ENCODE data around the gene IL5RA.

DNA sequence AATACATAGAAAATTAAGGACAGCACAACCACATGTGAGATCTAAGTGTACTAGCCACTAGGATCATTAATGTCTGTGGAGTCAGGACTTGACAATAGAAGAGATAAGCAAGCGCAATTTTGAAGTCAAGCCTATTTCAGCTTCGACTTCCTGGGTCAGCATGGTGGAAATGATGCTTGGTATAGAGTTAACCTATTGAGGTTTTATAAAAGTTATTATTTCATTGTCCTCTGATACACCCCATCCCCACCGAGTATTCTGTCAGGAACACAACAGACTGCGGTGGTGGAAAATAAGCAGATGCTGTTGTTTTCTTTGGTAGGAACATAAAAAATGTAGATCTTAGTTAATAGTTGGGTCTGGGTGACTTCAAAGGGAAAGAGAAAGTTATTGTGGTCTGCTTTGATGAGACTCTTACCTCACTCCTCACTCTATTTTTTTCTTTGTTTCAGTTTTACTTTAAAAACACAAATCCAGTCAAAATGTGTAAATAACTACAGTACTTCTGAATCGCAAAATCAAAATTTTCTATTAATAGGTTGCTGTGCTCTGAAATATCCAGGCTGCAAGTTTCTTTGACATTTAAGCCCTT, 82.1 kb downstream of the IL5RA start:
- TF ChIP-seq, protein P1, sequence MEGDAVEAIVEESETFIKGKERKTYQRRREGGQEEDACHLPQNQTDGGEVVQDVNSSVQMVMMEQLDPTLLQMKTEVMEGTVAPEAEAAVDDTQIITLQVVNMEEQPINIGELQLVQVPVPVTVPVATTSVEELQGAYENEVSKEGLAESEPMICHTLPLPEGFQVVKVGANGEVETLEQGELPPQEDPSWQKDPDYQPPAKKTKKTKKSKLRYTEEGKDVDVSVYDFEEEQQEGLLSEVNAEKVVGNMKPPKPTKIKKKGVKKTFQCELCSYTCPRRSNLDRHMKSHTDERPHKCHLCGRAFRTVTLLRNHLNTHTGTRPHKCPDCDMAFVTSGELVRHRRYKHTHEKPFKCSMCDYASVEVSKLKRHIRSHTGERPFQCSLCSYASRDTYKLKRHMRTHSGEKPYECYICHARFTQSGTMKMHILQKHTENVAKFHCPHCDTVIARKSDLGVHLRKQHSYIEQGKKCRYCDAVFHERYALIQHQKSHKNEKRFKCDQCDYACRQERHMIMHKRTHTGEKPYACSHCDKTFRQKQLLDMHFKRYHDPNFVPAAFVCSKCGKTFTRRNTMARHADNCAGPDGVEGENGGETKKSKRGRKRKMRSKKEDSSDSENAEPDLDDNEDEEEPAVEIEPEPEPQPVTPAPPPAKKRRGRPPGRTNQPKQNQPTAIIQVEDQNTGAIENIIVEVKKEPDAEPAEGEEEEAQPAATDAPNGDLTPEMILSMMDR (IDR thresholded peaks at IDR 0.05 in 8 of 11, conservative IDR thresholded peaks at IDR 0.05 in 3 of 11) = no peak
- TF ChIP-seq POLR2A (IDR thresholded peaks at IDR 0.05) (no peak), POLR2AphosphoS5 (IDR thresholded peaks at IDR 0.05) (no peak)

Data from spleen (tissue), 7 donors.